ENCODE data around the gene HS3ST5. TPM values are rescaled to one million over a fixed set of nuclear protein-coding genes. Genes with fewer than 3 reads are reported as not detected.
"Not testable (repeated sequence)": the region's sequence is repeated elsewhere in the genome, so short reads cannot be mapped to it uniquely, and the experiment has no call there.

Gene HS3ST5
- total and polyA plus RNA-seq, 2 donors from 2014 or later, result 0.09 TPM; not detected in 1

DNA sequence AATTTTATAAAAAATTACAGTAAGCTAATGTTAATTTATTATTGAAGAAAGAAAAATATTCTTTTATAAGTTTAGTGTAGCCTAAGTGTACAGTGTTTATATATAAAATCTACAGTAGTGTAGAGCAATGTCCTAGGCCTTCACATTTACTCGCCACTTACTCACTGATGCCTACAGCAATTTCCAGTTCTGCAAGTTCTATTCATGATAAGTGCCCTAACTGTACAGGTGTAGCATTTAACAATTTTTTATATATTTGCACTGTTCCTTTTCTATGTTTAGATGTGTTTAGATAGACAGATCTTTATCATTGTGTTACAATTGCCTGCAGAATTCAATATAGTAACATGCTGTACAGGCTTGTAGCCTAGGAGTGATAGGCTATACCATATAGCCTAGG, 291.8 kb downstream of the HS3ST5 start:
- H3K9me3 ChIP-seq (ENCODE audit: control insufficient read depth in 2 of 3, insufficient read depth in 1 of 3, low read length in 3 of 3), result no peaks in the 10 kb centered on the region

DNA sequence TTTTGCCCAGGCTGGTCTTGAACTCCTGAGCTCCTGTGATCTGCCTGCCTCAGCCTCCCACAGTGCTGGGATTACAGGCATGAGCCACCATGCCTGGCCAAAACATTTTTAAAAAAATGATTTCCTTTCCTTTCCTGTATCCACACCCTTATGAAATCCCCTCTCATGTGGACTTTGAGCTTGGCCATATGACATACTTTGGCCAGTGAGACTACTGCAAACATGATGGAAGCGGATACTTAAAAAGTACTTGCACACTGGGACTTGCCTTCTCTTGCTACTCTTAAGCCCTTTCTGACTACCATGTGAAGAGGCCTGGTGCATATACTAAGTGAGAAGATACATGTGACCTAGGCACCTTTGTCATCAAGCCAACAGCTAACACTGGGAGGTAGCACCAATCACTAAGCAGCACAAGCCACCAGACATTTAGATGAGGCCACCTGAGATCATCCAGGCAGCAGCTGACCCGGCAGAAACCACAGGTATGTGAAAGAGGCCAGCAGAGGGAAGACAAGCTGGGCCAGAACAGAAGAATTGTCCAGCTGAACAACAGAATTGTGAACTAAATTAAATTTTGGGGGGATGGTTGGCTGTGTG, 293.4 kb downstream of the HS3ST5 start:
- H3K4me1 ChIP-seq (ENCODE audit: control insufficient read depth in 2 of 3, insufficient read depth in 2 of 3, low read depth in 1 of 3, low read length in 3 of 3), result no peaks in the 10 kb centered on the region
- DNase-seq (no peak), FAIRE-seq (no peak)
- H3K9ac ChIP-seq (ENCODE audit: low read length in 3 of 3), result no peak overlapping the region
- intact Hi-C loops (cut with DNase I), result no loop called here
- no peak overlapping the region for H3K27ac ChIP-seq (ENCODE audit: low read depth in 2 of 2, low read length in 2 of 2)
- TF ChIP-seq, protein P1, sequence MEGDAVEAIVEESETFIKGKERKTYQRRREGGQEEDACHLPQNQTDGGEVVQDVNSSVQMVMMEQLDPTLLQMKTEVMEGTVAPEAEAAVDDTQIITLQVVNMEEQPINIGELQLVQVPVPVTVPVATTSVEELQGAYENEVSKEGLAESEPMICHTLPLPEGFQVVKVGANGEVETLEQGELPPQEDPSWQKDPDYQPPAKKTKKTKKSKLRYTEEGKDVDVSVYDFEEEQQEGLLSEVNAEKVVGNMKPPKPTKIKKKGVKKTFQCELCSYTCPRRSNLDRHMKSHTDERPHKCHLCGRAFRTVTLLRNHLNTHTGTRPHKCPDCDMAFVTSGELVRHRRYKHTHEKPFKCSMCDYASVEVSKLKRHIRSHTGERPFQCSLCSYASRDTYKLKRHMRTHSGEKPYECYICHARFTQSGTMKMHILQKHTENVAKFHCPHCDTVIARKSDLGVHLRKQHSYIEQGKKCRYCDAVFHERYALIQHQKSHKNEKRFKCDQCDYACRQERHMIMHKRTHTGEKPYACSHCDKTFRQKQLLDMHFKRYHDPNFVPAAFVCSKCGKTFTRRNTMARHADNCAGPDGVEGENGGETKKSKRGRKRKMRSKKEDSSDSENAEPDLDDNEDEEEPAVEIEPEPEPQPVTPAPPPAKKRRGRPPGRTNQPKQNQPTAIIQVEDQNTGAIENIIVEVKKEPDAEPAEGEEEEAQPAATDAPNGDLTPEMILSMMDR (IDR thresholded peaks at IDR 0.05; ENCODE audit: borderline replicate concordance, extremely low read depth, insufficient read depth), result no peak
- no peak overlapping the region for H3K4me3 ChIP-seq (ENCODE audit: low read length in 3 of 3)
- H3K36me3 ChIP-seq (ENCODE audit: control insufficient read depth in 2 of 3, insufficient read depth in 3 of 3, low read length in 3 of 3), result no peaks in the 10 kb centered on the region
- no peaks in the 10 kb centered on the region for H3K27me3 ChIP-seq (ENCODE audit: control insufficient read depth, insufficient read depth, low read length)
- no peaks in the 10 kb centered on the region for H3K9me3 ChIP-seq (ENCODE audit: control insufficient read depth in 2 of 3, insufficient read depth in 1 of 3, low read length in 3 of 3)

More for the DNA sequence above, 291.8 kb downstream of the HS3ST5 start:
- intact Hi-C loops (cut with DNase I), result no loop called here
- Histone ChIP-seq H3K9ac (ENCODE audit: low read length in 3 of 3) (no peak overlapping the region), H3K4me1 (ENCODE audit: control insufficient read depth in 2 of 3, insufficient read depth in 2 of 3, low read depth in 1 of 3, low read length in 3 of 3) (no peaks in the 10 kb centered on the region), H3K4me3 (ENCODE audit: low read length in 3 of 3) (no peak overlapping the region), H3K27ac (ENCODE audit: low read depth in 2 of 2, low read length in 2 of 2) (no peak overlapping the region), H3K27me3 (ENCODE audit: control insufficient read depth, insufficient read depth, low read length) (no peaks in the 10 kb centered on the region), H3K36me3 (ENCODE audit: control insufficient read depth in 2 of 3, insufficient read depth in 3 of 3, low read length in 3 of 3) (no peaks in the 10 kb centered on the region)
- FAIRE-seq (no peak), DNase-seq (no peak)
- TF ChIP-seq, protein P1 (IDR thresholded peaks at IDR 0.05; ENCODE audit: borderline replicate concordance, extremely low read depth, insufficient read depth), result no peak

DNA sequence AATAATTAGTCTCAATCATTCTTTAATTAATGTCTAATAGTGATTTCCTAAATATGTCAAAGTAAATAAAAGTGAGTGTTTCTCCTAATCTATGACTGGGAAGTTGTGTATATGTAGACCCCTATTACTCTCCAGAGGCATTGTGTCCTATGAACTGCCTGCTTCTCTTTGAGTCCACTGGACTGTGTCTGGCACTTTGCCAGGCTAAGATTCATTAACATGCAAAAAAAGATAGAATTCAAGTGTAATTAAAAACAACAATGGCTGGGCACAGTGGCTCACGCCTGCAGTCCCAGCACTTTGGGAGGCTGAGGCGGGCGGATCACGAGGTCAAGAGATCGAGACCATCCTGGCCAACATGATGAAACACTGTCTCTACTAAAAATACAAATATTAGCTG, 298.3 kb downstream of the HS3ST5 start:
- H3K27me3 ChIP-seq (ENCODE audit: control insufficient read depth, insufficient read depth, low read length); H3K4me1 ChIP-seq (ENCODE audit: control insufficient read depth in 2 of 3, insufficient read depth in 2 of 3, low read depth in 1 of 3, low read length in 3 of 3); DNase-seq; H3K9me3 ChIP-seq (ENCODE audit: control insufficient read depth in 2 of 3, insufficient read depth in 1 of 3, low read length in 3 of 3); H3K36me3 ChIP-seq (ENCODE audit: control insufficient read depth in 2 of 3, insufficient read depth in 3 of 3, low read length in 3 of 3); H3K27ac ChIP-seq (ENCODE audit: low read depth in 2 of 2, low read length in 2 of 2); intact Hi-C loops (cut with DNase I); FAIRE-seq; H3K9ac ChIP-seq (ENCODE audit: low read length in 3 of 3); H3K4me3 ChIP-seq (ENCODE audit: low read length in 3 of 3): not testable (repeated sequence)

- FAIRE-seq, result no peak
Measured at GRCh38 chr6:114042267-114043016, 300.4 kb downstream of the HS3ST5 start.

More at GRCh38 chr6:114042267-114043016, 300.4 kb downstream of the HS3ST5 start:
- no peak for DNase-seq
- no peaks in the 10 kb centered on the region for H3K9me3 ChIP-seq (ENCODE audit: control insufficient read depth in 2 of 3, insufficient read depth in 1 of 3, low read length in 3 of 3)
- no peak overlapping the region for H3K4me3 ChIP-seq (ENCODE audit: low read length in 3 of 3)
- no peaks in the 10 kb centered on the region for H3K36me3 ChIP-seq (ENCODE audit: control insufficient read depth in 2 of 3, insufficient read depth in 3 of 3, low read length in 3 of 3)
- H3K27me3 ChIP-seq (ENCODE audit: control insufficient read depth, insufficient read depth, low read length), result no peaks in the 10 kb centered on the region
- no peak overlapping the region for H3K9ac ChIP-seq (ENCODE audit: low read length in 3 of 3)
- H3K4me1 ChIP-seq (ENCODE audit: control insufficient read depth in 2 of 3, insufficient read depth in 2 of 3, low read depth in 1 of 3, low read length in 3 of 3), result no peaks in the 10 kb centered on the region
- TF ChIP-seq, protein P1 (IDR thresholded peaks at IDR 0.05; ENCODE audit: borderline replicate concordance, extremely low read depth, insufficient read depth), result no peak
- intact Hi-C loops (cut with DNase I), result no loop called here
- H3K27ac ChIP-seq (ENCODE audit: low read depth in 2 of 2, low read length in 2 of 2), result no peak overlapping the region
